Uterus (tissue), 4 donors: ENCODE data around the gene CAVIN4. TPM values are rescaled to one million over a fixed set of nuclear protein-coding genes. Genes with fewer than 3 reads are reported as not detected.

Source experiments
- DNase-seq, 2 donors: peaks; one replicate each; pipeline ENCODE4 v3.0.0-alpha.2; 2019 to 2020
- H3K27ac ChIP-seq, 2 donors: fragments of 200-600 bp; sonication (generic); 1 replicate in 1 of 2; 2 replicates in 1 of 2; pipeline ENCODE4 v1.5.1; 2016 to 2018
- H3K27me3 ChIP-seq, 2 donors: fragments of 200-600 bp; sonication (generic); one replicate each; pipeline ENCODE4 v1.5.1; 2018 to 2019; ENCODE audit warnings: control low read depth in 1 of 2
- H3K36me3 ChIP-seq, 2 donors: fragments of 200-600 bp; sonication (generic); one replicate each; pipeline ENCODE4 v1.5.1; 2019; ENCODE audit warnings: control low read depth in 1 of 2
- H3K4me1 ChIP-seq, 2 donors: fragments of 200-600 bp; sonication (generic); one replicate each; pipeline ENCODE4 v1.5.1; 2018 to 2019; ENCODE audit warnings: control low read depth in 1 of 2
- H3K4me3 ChIP-seq, 2 donors: fragments of 200-600 bp; sonication (generic); 1 replicate in 1 of 2; 2 replicates in 1 of 2; pipeline ENCODE4 v1.5.1; 2018 to 2019; ENCODE audit warnings: mild to moderate bottlenecking in 1 of 2
- H3K9me3 ChIP-seq, 2 donors: fragments of 200-600 bp; sonication (generic); one replicate each; pipeline ENCODE4 v1.5.1; 2019; ENCODE audit warnings: control low read depth in 1 of 2
- CTCF ChIP-seq, 4 experiments: fragments of 200-600 bp in 2 of 4; fragments of 450-650 bp in 2 of 4; sonication (generic) in 2 of 4; IDR thresholded peaks; one replicate each; pipeline ENCODE4 v1.5.1; 2016 to 2019; ENCODE audit warnings: antibody characterized with exemption in 4 of 4, mild to moderate bottlenecking in 2 of 4, moderate library complexity in 1 of 4
- POLR2A ChIP-seq, 2 donors: fragments of 450-650 bp; IDR thresholded peaks; one replicate each; pipeline ENCODE4 v1.6.1; 2016; ENCODE audit warnings: antibody characterized with exemption in 2 of 2, mild to moderate bottlenecking in 1 of 2, moderate library complexity in 1 of 2
- intact Hi-C: fragments of 100-400 bp; cut with DNase I; formaldehyde crosslinking; loops from one replicate; pipeline ENCODE4 v1.15.1; 2023; ENCODE audit warnings: low total_unique reads
- total RNA-seq, 4 donors: library from RNA; depleted of rRNA in 3 of 4; stranded (reverse); fragments of >200 nt in 3 of 4; gene quantifications; one replicate each; pipeline versions ENCODE4 v1.1.0 to v1.2.4, GENCODE V29; 2014 to 2023
- donor health status: DM: yes; HTN: yes; CAD: no.

The CAVIN4 gene
- 1 to 10 TPM in 1 of 4 donors, under 1 TPM in 2, not detected in 1; 0.26 to 2.1 (median 0.64) TPM for total RNA-seq

- Histone ChIP-seq H3K4me3 (no peak within 1 kb of the TSS), H3K27ac (no peak within 1 kb of the TSS), H3K36me3 (no peaks in the 10 kb centered on the region), H3K4me1 (no peaks in the 10 kb centered on the region), H3K9me3 (no peaks in the 10 kb centered on the region), H3K27me3 (no peaks in the 10 kb centered on the region)
- intact Hi-C loops: no loop called here
- TF ChIP-seq POLR2A (IDR thresholded peaks at IDR 0.05): no peak
- TF ChIP-seq CTCF (IDR thresholded peaks at IDR 0.05): no peak
- DNase-seq: no peak
These were observed at the start of gene CAVIN4 for GRCh38 chr9:100577776-100578448. CAVIN4 (plus strand) TSS chr9:100578079; CDS start chr9:100578144, 65 bp downstream.

- Histone ChIP-seq H3K27ac (no peak overlapping the region), H3K27me3 (no peaks in the 10 kb centered on the region), H3K9me3 (no peaks in the 10 kb centered on the region), H3K4me3 (no peak overlapping the region), H3K4me1 (no peaks in the 10 kb centered on the region), H3K36me3 (no peaks in the 10 kb centered on the region)
- TF ChIP-seq POLR2A (IDR thresholded peaks at IDR 0.05) (no peak), CTCF (IDR thresholded peaks at IDR 0.05) (no peak)
- no peak for DNase-seq
- intact Hi-C loops: no loop called here
These were observed 43.5 kb upstream of the CAVIN4 start for GRCh38 chr9:100534401-100534800.

- DNase-seq: no peak
- Histone ChIP-seq H3K27ac (no peak overlapping the region), H3K9me3 (no peaks in the 10 kb centered on the region), H3K27me3 (no peaks in the 10 kb centered on the region), H3K4me3 (no peak overlapping the region), H3K4me1 (no peaks in the 10 kb centered on the region), H3K36me3 (no peaks in the 10 kb centered on the region)
- no peak for TF ChIP-seq POLR2A (IDR thresholded peaks at IDR 0.05)
- no peak for TF ChIP-seq CTCF (IDR thresholded peaks at IDR 0.05)
- intact Hi-C loops: no loop called here
These were observed 37.6 kb upstream of the CAVIN4 start for GRCh38 chr9:100540327-100540726.

- intact Hi-C loops: no loop called here
- H3K9me3 ChIP-seq: no peaks in the 10 kb centered on the region
- no peak overlapping the region for H3K4me3 ChIP-seq
- TF ChIP-seq POLR2A (IDR thresholded peaks at IDR 0.05) (no peak), CTCF (IDR thresholded peaks at IDR 0.05) (no peak)
- no peak for DNase-seq
- H3K4me1 ChIP-seq: no peaks in the 10 kb centered on the region
- H3K27ac ChIP-seq: no peak overlapping the region
- no peaks in the 10 kb centered on the region for H3K27me3 ChIP-seq
- H3K36me3 ChIP-seq: no peaks in the 10 kb centered on the region
These were observed 28.8 kb upstream of the CAVIN4 start for GRCh38 chr9:100549048-100549447.

- H3K36me3 ChIP-seq: no peaks in the 10 kb centered on the region
- intact Hi-C loops: no loop called here
- no peaks in the 10 kb centered on the region for H3K4me1 ChIP-seq
- H3K4me3 ChIP-seq: no peak overlapping the region
- H3K27ac ChIP-seq: no peak overlapping the region
- DNase-seq: no peak
- H3K9me3 ChIP-seq: no peaks in the 10 kb centered on the region
- H3K27me3 ChIP-seq: no peaks in the 10 kb centered on the region
- TF ChIP-seq POLR2A (IDR thresholded peaks at IDR 0.05) (no peak), CTCF (IDR thresholded peaks at IDR 0.05) (no peak)
These were observed 22.9 kb upstream of the CAVIN4 start for GRCh38 chr9:100554935-100555401.
